Neural crest cell (in vitro differentiated cells): ENCODE results near the gene C3orf20. TPM values are rescaled to one million over a fixed set of nuclear protein-coding genes. Genes with fewer than 3 reads are reported as not detected.

Experiments used
- DNase-seq: peaks from one replicate; pipeline ENCODE4 v3.0.0; 2021; ENCODE audit warnings: low read depth, mixed read lengths, low spot score
- H3K27ac Mint-ChIP-seq: one replicate; pipeline ENCODE4 v1.8.0; 2021; ENCODE audit warnings: mild to moderate bottlenecking, mixed read lengths; ENCODE audit not compliant: unreplicated experiment
- H3K27me3 Mint-ChIP-seq: 2 replicates; pipeline ENCODE4 v1.8.0; 2021; ENCODE audit warnings: low read depth, mild to moderate bottlenecking, mixed read lengths
- H3K36me3 Mint-ChIP-seq: 2 replicates; pipeline ENCODE4 v1.8.0; 2021; ENCODE audit warnings: low read depth, mild to moderate bottlenecking, mixed read lengths
- H3K4me1 Mint-ChIP-seq: 2 replicates; pipeline ENCODE4 v1.8.0; 2021; ENCODE audit warnings: mixed read lengths
- H3K4me3 Mint-ChIP-seq: one replicate; pipeline ENCODE4 v1.8.0; 2021; ENCODE audit warnings: mild to moderate bottlenecking, mixed read lengths
- H3K9me3 Mint-ChIP-seq: 2 replicates; pipeline ENCODE4 v1.8.0; 2021; ENCODE audit warnings: mixed read lengths
- total RNA-seq: library from RNA; stranded (reverse); gene quantifications from 2 replicates; pipeline ENCODE4 v1.2.1, GENCODE V29; 2021
- TF ChIP-seq, protein P1 (sequence below): fragments of 200-600 bp; sonication (generic); conservative IDR thresholded peaks from 2 replicates; pipeline ENCODE4 v1.5.0; 2021; ENCODE audit warnings: antibody characterized with exemption, mild to moderate bottlenecking

The C3orf20 gene
- total RNA-seq, 1 donor from 2014 or later = 0.14 TPM

GRCh38 chr3:14803101-14803980 lies 128.4 kb downstream of the C3orf20 start:
- Mint-ChIP-seq H3K27ac (no peak overlapping the region), H3K9me3 (peaks cover 3% of the 10 kb centered on the region), H3K4me3 (no peak overlapping the region), H3K4me1 (peaks cover 12% of the 10 kb centered on the region), H3K36me3 (no peaks in the 10 kb centered on the region), H3K27me3 (peaks cover 33% of the 10 kb centered on the region)
- no peak for DNase-seq
- TF ChIP-seq, protein P1, sequence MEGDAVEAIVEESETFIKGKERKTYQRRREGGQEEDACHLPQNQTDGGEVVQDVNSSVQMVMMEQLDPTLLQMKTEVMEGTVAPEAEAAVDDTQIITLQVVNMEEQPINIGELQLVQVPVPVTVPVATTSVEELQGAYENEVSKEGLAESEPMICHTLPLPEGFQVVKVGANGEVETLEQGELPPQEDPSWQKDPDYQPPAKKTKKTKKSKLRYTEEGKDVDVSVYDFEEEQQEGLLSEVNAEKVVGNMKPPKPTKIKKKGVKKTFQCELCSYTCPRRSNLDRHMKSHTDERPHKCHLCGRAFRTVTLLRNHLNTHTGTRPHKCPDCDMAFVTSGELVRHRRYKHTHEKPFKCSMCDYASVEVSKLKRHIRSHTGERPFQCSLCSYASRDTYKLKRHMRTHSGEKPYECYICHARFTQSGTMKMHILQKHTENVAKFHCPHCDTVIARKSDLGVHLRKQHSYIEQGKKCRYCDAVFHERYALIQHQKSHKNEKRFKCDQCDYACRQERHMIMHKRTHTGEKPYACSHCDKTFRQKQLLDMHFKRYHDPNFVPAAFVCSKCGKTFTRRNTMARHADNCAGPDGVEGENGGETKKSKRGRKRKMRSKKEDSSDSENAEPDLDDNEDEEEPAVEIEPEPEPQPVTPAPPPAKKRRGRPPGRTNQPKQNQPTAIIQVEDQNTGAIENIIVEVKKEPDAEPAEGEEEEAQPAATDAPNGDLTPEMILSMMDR = no peak

- no peak for DNase-seq
- Mint-ChIP-seq H3K4me1 (peaks cover 12% of the 10 kb centered on the region), H3K9me3 (peaks cover 2% of the 10 kb centered on the region), H3K27ac (no peak overlapping the region), H3K36me3 (no peaks in the 10 kb centered on the region), H3K4me3 (no peak overlapping the region), H3K27me3 (peaks cover 42% of the 10 kb centered on the region)
- TF ChIP-seq, protein P1 = no peak
Observed at GRCh38 chr3:14803981-14804834, 129.3 kb downstream of the C3orf20 start.

GRCh38 chr3:14804835-14805780 lies 130.2 kb downstream of the C3orf20 start:
- no peak overlapping the region for H3K4me3 Mint-ChIP-seq
- no peaks in the 10 kb centered on the region for H3K36me3 Mint-ChIP-seq
- peak overlapping the region; percentile 28 for H3K27ac Mint-ChIP-seq
- peaks cover 51% of the 10 kb centered on the region for H3K27me3 Mint-ChIP-seq
- no peak for DNase-seq
- no peaks in the 10 kb centered on the region for H3K9me3 Mint-ChIP-seq
- TF ChIP-seq, protein P1 = no peak
- peaks cover 12% of the 10 kb centered on the region for H3K4me1 Mint-ChIP-seq

DNA sequence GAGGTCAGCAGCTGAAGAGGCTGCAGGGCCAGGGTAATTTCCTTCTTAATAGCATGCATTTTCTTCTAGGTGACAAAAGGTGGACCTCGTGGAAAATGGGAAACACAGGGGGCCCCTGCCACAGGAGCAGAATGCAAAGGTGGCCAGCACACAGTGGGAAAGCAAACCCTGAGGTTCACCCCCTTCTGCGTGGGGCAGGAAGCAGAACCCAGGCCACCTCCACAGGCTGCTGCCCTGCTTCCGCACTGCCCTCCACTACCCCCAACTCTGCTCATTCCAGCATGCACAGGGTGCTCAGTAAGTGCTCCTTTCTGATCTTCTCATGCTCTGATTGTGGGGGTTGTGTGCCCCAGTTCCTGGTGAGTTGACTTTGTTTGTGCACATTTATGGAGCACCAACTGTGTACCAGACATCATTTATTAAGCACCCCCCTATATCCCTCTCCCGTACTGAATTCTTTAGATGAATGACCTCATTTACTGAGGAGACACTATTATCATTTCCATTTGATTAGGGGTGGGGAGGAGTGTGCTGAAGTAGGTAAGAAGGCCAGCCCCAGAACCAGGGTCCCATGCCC lies 131.1 kb downstream of the C3orf20 start:
- Mint-ChIP-seq H3K4me1 (peaks cover 13% of the 10 kb centered on the region), H3K27ac (no peak overlapping the region), H3K4me3 (no peak overlapping the region), H3K27me3 (peaks cover 56% of the 10 kb centered on the region), H3K36me3 (no peaks in the 10 kb centered on the region), H3K9me3 (no peaks in the 10 kb centered on the region)
- TF ChIP-seq, protein P1 = no peak
- DNase-seq = no peak
